ENCODE measurements around the gene ICOS.
"Not testable (repeated sequence)": the region's sequence is repeated elsewhere in the genome, so short reads cannot be mapped to it uniquely, and the experiment has no call there.

The ICOS gene

DNA sequence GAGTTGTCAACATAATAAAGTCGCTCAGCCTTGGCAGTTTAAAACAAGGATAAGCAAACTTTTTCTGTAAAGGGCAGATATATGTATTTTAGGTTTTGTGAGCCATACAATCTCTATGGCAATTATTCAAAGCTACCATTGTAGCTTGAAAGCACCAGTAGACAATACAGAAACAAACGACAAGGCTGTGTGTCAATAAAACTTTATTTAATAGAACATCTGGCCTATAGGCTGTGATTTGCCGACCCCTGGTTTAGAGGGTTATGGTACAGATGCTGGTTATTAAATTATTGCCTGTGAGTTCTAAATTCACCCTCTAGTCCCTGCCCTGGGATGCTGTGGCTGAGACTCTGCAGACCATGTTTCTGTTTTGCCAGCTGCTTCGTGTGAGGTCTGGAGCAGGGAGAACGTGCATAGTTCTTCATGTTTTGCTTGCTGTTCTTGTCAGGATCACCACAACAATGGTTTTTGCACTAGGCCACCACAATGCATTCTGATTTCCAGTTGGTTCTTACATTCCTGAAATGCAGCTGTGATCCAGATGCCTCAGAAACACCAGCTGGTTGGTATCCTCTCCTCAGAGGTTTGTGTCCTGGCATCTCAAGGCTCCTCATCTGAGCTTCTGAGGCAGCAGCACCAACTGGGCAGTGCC lies 46.6 kb downstream of the ICOS start:
- DNase-seq: no peak

DNA sequence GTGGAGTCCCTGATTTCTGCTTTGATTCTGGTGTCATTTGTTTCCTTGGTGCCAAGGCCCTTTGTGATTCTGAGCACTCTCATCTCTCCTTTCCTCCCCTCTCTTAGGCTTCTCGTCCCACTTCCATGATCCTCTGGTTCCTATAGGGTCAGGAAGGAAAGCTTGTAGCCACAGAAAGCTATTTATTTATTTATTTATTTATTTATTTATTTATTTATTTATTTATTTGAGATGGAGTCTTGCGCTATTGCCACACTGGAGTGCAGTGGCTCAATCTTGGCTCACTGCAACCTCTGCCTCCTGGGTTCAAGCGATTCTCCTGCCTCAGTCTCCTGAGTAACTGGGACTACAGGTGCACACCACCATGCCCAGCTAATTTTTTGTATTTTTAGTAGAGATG lies 49.4 kb downstream of the ICOS start:
- not testable (repeated sequence) for DNase-seq

DNA sequence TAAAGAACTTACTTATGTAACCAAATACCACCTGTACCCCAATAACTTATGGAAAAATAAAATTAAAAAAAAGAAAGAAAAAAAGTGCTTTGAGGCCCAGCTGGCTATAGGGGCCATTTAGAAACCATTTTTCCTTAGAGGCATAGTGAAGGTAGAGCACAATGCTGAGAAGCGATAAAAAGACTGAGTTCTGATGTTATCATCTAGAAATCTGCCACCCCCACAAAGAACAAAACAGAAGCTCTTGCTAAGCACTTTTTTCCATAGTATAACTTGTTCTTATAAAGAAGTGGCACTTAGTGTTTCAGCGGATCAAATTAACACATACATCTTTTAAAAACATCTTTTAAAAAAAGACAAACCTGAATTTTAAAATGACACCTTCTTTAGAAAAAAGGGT lies 51.4 kb downstream of the ICOS start:
- DNase-seq: no peak

DNA sequence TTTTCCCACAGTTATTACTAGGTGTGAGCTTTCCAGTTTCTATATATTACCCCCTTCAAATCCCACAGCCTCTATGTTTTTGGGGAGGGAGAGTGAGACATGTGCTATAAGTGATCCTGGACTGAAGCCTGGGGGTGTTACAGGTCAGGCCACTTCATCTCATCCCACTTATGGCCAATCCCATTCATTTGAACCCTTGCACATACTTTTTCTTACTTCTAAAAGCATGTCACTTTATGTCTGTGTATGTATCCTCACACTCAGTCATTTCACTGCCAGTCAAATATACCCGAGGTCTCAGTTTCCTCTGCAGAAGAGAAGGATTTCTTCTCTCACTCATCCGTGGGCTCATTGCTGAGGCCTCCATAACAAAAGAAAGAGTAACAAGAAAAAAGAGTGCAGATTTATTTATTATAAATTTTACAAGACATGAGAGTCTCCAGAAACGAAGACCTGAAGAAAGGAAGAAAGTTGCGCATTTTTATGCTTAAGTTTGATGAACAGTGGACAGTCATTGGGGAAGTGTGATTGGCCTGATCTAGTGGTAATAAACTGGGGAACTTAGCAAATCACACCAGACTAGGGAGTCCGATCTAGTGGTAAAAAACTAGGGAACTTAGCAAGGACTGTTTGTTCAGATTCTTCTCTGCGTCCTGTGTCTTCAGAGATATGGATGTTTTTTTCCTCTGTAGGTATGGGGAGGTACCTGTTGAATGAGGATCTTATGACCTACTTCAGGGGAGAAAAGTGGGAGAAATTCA lies 52.1 kb downstream of the ICOS start:
- DNase-seq: no peak

DNA sequence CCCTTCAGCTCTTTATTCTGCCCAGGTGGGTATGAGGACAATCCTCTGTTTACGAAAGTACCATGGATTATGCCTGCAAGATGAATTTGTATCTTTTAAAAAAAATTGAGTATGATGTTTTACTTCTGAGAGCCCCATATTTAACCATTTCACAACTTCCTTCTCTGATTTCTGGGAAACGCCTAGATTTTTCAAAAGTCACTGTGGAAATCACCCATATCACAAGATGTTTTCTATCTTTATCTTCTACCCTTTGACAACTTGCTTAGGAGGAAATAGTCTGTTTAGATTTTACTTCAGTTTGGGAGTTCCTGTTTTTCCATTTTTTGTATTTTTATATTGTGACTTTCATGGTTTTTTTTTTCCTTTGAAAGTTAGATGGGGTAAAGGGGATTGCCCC lies 53.0 kb downstream of the ICOS start:
- DNase-seq: no peak

DNA sequence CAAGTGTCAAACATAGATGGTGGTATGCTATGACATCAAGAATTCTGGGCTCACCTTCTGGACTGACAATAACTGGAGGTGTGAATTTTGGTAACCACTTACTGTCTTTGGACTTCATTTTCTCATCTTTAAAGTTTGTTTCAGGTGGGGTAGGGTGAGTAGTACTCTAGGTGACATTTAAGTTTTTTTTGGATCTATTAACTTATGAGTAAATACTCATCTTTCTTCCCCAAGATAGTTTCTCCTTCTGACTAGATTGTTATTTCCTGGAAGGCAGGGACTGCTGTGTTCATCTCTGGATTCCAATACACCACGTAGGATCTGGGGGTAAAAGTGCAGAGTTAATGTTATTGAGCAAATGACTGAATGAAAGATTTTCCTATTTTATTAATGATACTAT lies 55.9 kb downstream of the ICOS start:
- DNase-seq: no peak

DNA sequence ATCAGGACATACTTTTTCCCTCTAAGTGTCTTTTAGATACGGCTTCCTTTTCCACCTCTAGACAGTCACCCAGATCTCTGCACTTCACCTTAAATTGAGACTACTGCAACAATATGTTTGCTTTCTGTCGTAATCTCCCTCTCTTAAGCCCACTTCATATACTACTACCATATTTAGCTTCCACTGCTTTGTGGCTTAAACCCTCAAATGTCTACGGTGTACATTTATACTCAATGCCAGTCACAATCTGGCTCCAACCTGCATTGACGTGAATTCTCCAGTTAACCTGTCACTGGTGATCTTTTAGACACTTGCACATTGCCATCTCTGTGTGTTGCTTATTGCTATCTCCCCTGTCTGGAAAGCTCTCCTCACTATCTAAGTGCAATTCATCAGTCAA lies 56.4 kb downstream of the ICOS start:
- no peak for DNase-seq

DNA sequence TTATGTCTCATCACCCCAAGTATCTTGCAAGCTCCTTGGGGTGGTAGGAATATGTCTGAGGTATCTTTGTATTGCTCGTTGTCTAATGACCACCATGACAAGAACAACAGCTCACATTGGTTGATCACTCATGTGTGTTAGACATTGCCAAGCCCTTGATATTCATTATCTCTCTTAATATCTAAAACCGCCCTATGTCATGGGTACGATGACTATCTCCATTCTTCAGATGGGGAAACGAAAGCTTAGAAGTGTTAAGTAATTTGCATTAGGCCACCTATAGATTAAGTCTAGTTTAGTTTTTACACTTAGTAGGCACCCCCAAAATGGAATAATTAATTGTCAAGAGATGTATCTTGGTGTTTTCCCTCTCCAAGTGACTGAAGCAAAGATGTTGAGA lies 57.0 kb downstream of the ICOS start:
- no peak for DNase-seq

DNA sequence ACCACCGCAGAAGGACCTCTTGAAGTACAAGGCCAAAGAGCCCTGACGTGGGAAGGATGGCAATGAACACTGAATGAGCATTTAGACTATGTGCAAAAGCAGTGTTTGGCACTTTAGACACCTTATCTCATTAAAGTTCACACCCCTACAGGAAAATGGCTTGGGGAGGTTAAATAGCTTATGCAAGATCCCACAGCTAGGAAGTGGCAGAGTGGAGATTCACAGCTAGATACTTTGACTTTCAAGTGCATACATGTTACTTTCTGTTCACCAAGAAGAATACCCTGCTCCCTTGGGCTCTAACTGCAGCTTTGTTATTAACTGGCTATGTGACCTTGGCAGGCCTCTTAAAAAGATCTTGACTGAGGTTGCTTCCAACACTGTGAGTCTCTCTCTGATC lies 58.2 kb downstream of the ICOS start:
- no peak for DNase-seq

DNA sequence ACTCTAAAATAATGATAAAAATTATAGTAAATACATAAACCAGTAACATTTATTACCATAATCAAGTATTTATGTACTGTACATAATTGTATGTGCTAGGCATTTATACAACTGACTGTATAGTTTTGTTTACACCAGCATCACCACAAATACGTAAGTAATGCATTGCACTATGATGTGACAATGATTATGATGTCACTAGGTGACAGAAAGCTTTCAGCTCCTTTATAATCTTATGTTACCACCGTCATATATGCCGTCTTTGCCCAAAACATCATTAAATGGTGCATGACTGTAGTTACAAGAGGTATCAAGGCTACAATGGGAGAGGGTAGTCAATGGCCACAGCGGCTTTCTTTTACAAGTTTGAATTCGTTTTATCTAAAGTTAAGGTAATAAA lies 60.1 kb downstream of the ICOS start:
- DNase-seq: no peak

DNA sequence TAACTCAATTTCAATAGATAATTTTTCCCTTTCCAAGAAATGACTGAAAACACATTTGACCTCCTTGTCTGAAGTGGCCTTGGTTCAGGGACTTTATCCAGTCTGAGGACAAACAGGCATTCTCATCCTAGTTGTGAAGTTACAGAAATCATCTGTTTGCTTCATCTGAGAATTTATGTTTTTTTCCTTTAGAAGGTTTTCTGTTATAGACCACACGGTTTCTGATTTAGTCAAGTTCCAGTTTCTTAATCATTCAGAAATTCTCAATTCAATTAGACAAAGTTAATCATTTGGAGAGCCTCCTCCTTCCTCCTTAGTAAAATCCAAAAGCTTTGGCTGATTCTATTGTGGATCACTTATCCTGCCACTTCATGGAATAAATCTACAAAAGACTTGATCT lies 60.9 kb downstream of the ICOS start:
- DNase-seq: no peak

DNA sequence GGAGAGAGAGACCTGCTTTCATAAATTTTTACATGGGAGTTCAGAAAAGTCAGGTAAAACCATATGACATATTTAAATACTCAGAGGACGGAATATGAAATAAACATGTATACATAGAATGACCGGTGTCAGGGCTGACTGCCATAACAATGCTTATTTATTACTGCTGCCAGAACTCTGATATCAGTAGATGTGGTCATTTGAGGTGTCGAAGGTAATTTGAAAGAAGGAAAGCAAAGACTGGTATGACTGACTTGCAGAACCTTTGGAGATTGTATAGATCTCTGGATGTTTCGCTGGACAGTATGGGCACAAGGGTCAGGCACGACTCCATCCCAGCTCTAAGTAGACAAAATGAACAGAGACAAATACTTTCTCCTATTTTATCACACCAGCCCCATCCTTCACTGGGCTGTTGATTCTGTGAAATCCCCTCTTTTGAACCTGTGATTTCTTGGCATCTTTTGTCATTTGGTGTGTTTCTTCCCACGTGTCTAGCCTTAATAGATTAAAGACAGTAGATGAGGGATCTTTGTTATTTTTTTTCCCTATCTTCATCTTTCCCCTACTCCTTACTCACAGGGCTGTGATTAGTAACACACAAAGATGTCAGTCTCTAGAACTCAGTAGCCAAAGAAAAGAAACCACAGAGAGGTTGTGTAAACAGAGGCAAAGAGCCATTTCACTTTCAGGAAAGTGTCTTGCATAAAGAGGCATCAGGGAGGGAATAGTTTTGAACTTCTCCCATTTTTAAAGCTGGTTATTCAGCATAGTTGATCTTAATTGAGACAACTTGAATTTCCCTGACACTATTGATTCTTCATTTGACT lies 61.6 kb downstream of the ICOS start:
- peak; percentile 62 for DNase-seq

DNA sequence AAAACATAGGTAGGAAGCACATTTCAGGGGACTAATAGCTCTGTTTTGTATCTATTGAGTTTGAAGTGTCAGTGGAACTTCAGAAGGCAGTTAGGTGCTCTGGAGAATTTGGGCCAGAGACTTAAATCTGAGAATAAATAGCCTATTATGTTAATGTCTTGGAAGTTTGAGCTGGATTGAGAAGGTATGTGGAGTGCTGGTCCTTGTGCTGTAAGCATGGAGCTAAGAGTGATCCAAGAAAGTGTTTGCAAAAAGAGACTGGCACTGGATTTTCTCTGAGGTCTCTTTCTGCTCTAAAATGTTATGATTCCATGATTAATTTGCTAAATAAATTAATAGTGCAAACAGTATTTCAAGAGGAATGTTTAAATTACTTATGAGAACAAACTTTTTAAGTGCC lies 63.3 kb downstream of the ICOS start:
- peak; percentile 90 for DNase-seq

DNA sequence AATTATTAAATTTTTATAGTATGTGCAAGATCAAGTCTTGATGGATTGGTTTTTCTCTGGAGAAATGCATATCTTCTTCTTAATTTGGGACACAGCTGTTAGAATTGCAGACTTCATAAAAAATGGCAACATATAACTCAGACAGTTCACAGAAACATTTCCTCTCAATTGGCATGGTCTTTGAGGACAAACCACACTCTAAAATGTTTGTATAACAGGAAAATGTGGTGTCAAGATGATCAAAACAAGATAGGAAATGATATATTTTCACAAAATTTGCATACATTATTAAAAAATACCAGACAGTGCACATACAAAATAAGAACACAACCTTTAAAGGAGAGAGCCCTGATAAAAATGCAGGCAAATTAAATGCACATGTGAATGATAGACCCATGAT lies 63.9 kb downstream of the ICOS start:
- no peak for DNase-seq

DNA sequence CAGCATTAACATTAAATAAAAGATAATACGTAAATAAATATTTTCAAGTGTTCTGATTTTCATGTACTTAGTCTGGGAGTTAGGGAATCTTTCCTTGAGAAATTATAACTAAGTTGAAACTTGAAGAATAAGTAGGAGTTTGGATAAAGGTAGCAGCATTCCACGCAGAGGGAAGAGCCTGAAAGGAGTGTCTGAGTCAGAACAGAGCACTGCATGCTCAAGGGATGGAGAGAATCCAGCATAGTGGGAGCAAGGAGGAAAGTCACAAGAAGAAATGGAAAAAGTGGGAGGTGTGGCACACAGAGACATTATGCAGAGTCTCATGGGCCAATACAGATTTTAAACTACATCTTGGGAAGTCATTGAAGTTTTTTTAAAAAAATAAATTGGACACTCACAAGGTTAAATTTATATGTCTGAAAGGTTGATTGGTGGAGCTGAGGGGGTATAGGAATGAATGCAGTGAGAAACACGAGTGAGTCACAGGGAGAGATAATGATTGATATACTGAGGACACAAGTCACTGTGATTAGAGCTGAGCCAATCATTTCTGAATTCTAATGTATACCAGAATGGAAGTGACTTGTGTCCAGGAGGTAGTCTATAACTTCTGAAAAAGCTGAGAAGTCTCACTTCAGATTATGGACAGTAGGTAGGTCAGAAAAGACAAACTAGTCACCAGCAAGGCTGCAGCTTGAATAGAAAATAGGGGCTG lies 66.9 kb downstream of the ICOS start:
- no peak for DNase-seq

DNA sequence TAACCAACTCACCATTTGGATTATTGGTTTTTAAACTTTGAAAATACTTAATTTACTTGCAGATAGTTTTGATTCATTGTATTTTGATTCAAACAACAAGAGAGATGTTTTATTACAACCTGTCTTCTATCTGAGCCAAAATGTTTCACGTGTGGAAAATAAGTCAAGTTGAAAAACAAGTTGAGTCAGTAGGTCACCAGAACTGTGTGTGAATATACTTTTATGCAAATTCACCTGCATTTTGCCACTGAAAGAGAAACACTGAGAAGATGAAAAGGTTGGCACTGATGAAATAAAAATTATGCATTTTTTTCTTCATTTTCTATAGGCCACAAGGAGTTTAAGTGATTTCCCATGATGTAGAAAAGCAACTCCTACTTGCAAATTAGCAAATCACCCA lies 68.3 kb downstream of the ICOS start:
- DNase-seq: no peak

DNA sequence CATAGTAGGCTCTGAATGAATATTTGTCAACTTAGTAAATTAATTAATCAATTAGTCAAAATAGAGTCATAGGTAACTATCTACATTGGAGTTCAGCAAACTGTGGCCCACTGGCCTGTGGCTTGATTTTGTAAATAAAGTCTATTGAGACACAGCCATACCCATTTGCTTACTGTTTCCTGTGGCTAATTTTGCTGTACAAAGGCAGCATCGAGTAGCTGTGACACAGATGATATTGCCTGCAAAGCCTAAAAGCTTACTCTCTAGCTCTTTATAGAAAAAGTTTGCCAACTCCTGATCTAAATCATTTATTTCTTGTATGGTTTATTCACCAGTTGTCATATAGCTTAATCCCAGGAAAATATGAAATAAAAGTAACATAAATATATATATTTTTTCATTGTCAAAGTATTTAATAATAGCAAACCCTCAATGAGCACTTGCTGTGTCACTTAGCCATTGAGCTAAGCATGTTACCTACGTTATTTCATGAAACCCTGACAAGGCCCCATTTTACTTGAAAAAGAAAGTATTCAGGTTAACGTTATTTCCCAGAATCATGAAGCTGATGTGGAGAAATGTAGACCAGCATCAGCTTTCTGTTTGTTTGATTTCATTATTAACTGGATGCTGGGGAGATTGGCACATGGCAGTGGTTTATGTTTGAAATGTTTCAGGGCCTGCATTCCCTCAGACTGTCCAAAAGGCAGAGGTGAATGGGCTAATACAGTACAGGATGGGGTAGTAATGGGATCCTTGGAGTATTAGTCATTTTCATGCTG lies 69.6 kb downstream of the ICOS start:
- no peak for DNase-seq

DNA sequence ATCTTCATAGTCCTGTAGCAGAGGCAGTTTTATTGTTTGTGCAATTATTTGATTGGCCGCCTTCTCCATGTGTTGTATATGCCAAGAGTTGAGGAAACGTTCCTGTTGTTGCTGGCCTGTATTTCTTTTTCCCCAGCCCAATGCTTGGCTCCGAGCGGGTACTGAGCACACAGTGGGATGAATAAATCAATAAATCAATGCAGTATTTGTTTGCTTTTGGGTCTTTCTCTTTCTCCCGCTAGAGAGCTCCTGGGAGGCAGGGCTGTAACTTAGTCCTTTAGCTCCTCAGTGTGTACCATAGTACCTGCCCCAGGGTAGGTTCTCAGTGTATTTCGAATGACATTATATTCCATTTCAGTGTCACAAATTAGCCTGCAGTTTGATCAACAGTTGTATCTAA lies 71.8 kb downstream of the ICOS start:
- DNase-seq: no peak

DNA sequence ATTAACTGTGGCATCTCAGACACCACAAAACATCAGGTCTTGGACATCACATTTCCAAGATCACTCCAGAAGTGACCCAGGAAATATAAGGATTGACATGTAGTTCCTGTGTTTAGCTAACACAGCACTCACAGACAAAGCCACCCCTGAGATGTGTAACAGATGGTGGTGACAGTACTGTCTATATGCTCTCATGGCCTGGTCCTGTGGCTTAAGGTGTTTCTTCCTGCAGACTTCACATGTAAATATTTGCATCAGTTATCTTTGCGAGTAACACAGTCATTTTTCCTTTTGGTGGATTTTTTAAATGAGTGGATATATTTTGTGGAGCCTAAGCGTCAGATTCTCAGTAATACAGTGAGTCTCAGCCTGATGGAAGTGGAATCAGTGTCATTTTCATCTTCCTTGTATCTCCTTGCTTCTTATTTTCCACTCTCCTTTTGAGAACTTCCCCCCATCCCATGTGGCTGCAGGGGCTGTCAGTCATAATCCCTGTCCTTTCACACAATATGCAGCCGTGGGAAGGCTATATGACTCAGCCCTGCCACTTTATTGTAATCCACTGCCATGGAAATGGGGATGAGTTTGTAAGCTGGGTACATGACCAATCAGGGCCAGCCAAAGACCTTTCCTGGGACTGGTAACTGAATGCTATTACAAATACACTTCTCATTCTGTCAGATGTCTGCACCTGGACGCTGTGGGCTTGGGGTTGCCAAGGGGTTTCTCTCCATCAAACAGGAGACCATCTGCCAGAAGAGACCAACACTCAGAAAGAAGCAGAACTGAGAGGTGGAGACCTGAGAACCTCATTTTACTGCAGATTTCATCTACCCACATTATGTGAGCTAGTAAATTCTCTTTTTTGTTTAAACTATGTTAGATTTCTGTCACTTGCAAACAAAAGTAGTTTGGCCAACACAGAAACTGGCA lies 74.3 kb downstream of the ICOS start:
- no peak for DNase-seq

Data from DMS79 treated with DMSO at 0.1 percent for 48 hours (cell line).